Dendritic cell treated with granulocyte-macrophage colony-stimulating factor and Interleukin-4, amounts not matched to agents 40 ng/mL and 50 ng/mL, for 4 days (primary cell): Measurements from ENCODE around the gene BBX.
A peak's percentile ranks its signal among the peaks of the same experiment; 100 is the strongest.

ENCODE experiments used
- H3K27ac Mint-ChIP-seq: one replicate; pipeline ENCODE4 v1.8.0; 2022; ENCODE audit warnings: mild to moderate bottlenecking, mixed read lengths
- H3K27me3 Mint-ChIP-seq: one replicate; pipeline ENCODE4 v1.8.0; 2022; ENCODE audit warnings: mild to moderate bottlenecking, mixed read lengths
- H3K36me3 Mint-ChIP-seq: one replicate; pipeline ENCODE4 v1.8.0; 2022; ENCODE audit warnings: low read depth, mixed read lengths
- H3K4me1 Mint-ChIP-seq: one replicate; pipeline ENCODE4 v1.8.0; 2022; ENCODE audit warnings: low read depth, mixed read lengths
- H3K4me3 Mint-ChIP-seq: one replicate; pipeline ENCODE4 v1.8.0; 2022; ENCODE audit warnings: mild to moderate bottlenecking, moderate library complexity, mixed read lengths
- H3K9me3 Mint-ChIP-seq: one replicate; pipeline ENCODE4 v1.8.0; 2022; ENCODE audit warnings: mixed read lengths
- intact Hi-C: fragments of 100-400 bp; cut with micrococcal nuclease; formaldehyde crosslinking; loops from one replicate; pipeline ENCODE4 v1.15.0; 2022

Gene BBX

GRCh38 chr3:107632576-107632975 lies 109.8 kb downstream of the BBX start:
- Mint-ChIP-seq H3K4me3 (no peak overlapping the region), H3K27me3 (no peaks in the 10 kb centered on the region), H3K36me3 (no peaks in the 10 kb centered on the region), H3K27ac (no peak overlapping the region), H3K9me3 (no peaks in the 10 kb centered on the region), H3K4me1 (peaks cover 34% of the 10 kb centered on the region)
- intact Hi-C loops: loop anchor here (5.0 kb wide), 1 partner anchor 35 kb away; no protein-coding TSS in a partner anchor

- H3K4me1 Mint-ChIP-seq: peaks cover 34% of the 10 kb centered on the region
- H3K9me3 Mint-ChIP-seq: no peaks in the 10 kb centered on the region
- intact Hi-C loops: loop anchor here (5.0 kb wide), 1 partner anchor 36 kb away; no protein-coding TSS in a partner anchor
- no peak overlapping the region for H3K4me3 Mint-ChIP-seq
- no peak overlapping the region for H3K27ac Mint-ChIP-seq
- H3K36me3 Mint-ChIP-seq: no peaks in the 10 kb centered on the region
- no peaks in the 10 kb centered on the region for H3K27me3 Mint-ChIP-seq
Measured at GRCh38 chr3:107633327-107634098, 110.8 kb downstream of the BBX start.

GRCh38 chr3:107634099-107634489 lies 111.3 kb downstream of the BBX start:
- no peaks in the 10 kb centered on the region for H3K36me3 Mint-ChIP-seq
- intact Hi-C loops: loop anchor here (5.0 kb wide), 1 partner anchor 37 kb away; no protein-coding TSS in a partner anchor
- no peak overlapping the region for H3K4me3 Mint-ChIP-seq

GRCh38 chr3:107637416-107638183 lies 114.8 kb downstream of the BBX start:
- Mint-ChIP-seq H3K27me3 (no peaks in the 10 kb centered on the region), H3K4me1 (peaks cover 17% of the 10 kb centered on the region), H3K9me3 (no peaks in the 10 kb centered on the region), H3K4me3 (no peak overlapping the region), H3K36me3 (no peaks in the 10 kb centered on the region), H3K27ac (no peak overlapping the region)
- intact Hi-C loops: no loop called here

More at GRCh38 chr3:107634099-107634489, 111.3 kb downstream of the BBX start:
- Mint-ChIP-seq H3K27ac (no peak overlapping the region), H3K4me1 (peaks cover 30% of the 10 kb centered on the region), H3K9me3 (no peaks in the 10 kb centered on the region), H3K27me3 (no peaks in the 10 kb centered on the region)

GRCh38 chr3:107641572-107642307 lies 119.0 kb downstream of the BBX start:
- H3K9me3 Mint-ChIP-seq: no peaks in the 10 kb centered on the region
- no peaks in the 10 kb centered on the region for H3K27me3 Mint-ChIP-seq
- no peak overlapping the region for H3K27ac Mint-ChIP-seq
- intact Hi-C loops: no loop called here
- H3K4me3 Mint-ChIP-seq: no peak overlapping the region
- H3K36me3 Mint-ChIP-seq: no peaks in the 10 kb centered on the region
- H3K4me1 Mint-ChIP-seq: peaks cover 16% of the 10 kb centered on the region

- no peak overlapping the region for H3K4me3 Mint-ChIP-seq
- H3K27me3 Mint-ChIP-seq: no peaks in the 10 kb centered on the region
- H3K27ac Mint-ChIP-seq: no peak overlapping the region
- H3K9me3 Mint-ChIP-seq: no peaks in the 10 kb centered on the region
- peaks cover 16% of the 10 kb centered on the region for H3K4me1 Mint-ChIP-seq
- intact Hi-C loops: no loop called here
- peaks cover 6% of the 10 kb centered on the region for H3K36me3 Mint-ChIP-seq
Measured at GRCh38 chr3:107643038-107643883, 120.5 kb downstream of the BBX start.

- Mint-ChIP-seq H3K27ac (no peak overlapping the region), H3K9me3 (no peaks in the 10 kb centered on the region), H3K36me3 (peaks cover 17% of the 10 kb centered on the region), H3K27me3 (no peaks in the 10 kb centered on the region), H3K4me3 (no peak overlapping the region), H3K4me1 (peaks cover 16% of the 10 kb centered on the region)
- intact Hi-C loops: no loop called here
Measured at GRCh38 chr3:107644631-107645030, 121.9 kb downstream of the BBX start.

- H3K4me1 Mint-ChIP-seq: peaks cover 13% of the 10 kb centered on the region
- H3K27me3 Mint-ChIP-seq: no peaks in the 10 kb centered on the region
- no peaks in the 10 kb centered on the region for H3K9me3 Mint-ChIP-seq
- H3K27ac Mint-ChIP-seq: peak overlapping the region; percentile 59
- no peak overlapping the region for H3K4me3 Mint-ChIP-seq
- intact Hi-C loops: no loop called here
- peaks cover 17% of the 10 kb centered on the region for H3K36me3 Mint-ChIP-seq
Measured at GRCh38 chr3:107650788-107651187, 128.0 kb downstream of the BBX start.

- Mint-ChIP-seq H3K9me3 (no peaks in the 10 kb centered on the region), H3K27ac (peak overlapping the region; percentile 24), H3K4me3 (no peak overlapping the region), H3K27me3 (no peaks in the 10 kb centered on the region), H3K36me3 (peaks cover 17% of the 10 kb centered on the region), H3K4me1 (peaks cover 13% of the 10 kb centered on the region)
- intact Hi-C loops: no loop called here
Measured at GRCh38 chr3:107651782-107652181, 129.0 kb downstream of the BBX start.

- Mint-ChIP-seq H3K9me3 (no peaks in the 10 kb centered on the region), H3K27me3 (no peaks in the 10 kb centered on the region), H3K4me3 (no peak overlapping the region), H3K36me3 (peaks cover 4% of the 10 kb centered on the region), H3K27ac (no peak overlapping the region), H3K4me1 (peaks cover 22% of the 10 kb centered on the region)
- intact Hi-C loops: no loop called here
Measured at GRCh38 chr3:107654218-107654617, 131.5 kb downstream of the BBX start.

- Mint-ChIP-seq H3K4me3 (no peak overlapping the region), H3K36me3 (no peaks in the 10 kb centered on the region), H3K9me3 (no peaks in the 10 kb centered on the region), H3K27ac (no peak overlapping the region), H3K4me1 (peaks cover 22% of the 10 kb centered on the region), H3K27me3 (no peaks in the 10 kb centered on the region)
- intact Hi-C loops: no loop called here
Measured at GRCh38 chr3:107657971-107658370, 135.2 kb downstream of the BBX start.

GRCh38 chr3:107660306-107660976 lies 137.7 kb downstream of the BBX start:
- H3K4me3 Mint-ChIP-seq: no peak overlapping the region
- no peaks in the 10 kb centered on the region for H3K27me3 Mint-ChIP-seq
- intact Hi-C loops: loop anchor here (10.0 kb wide), 1 partner anchor 426 kb away; no protein-coding TSS in a partner anchor
- H3K27ac Mint-ChIP-seq: no peak overlapping the region
- no peaks in the 10 kb centered on the region for H3K9me3 Mint-ChIP-seq
- H3K4me1 Mint-ChIP-seq: peaks cover 22% of the 10 kb centered on the region
- no peaks in the 10 kb centered on the region for H3K36me3 Mint-ChIP-seq
